ENCODE results near the gene CAMK2N1.

DNA sequence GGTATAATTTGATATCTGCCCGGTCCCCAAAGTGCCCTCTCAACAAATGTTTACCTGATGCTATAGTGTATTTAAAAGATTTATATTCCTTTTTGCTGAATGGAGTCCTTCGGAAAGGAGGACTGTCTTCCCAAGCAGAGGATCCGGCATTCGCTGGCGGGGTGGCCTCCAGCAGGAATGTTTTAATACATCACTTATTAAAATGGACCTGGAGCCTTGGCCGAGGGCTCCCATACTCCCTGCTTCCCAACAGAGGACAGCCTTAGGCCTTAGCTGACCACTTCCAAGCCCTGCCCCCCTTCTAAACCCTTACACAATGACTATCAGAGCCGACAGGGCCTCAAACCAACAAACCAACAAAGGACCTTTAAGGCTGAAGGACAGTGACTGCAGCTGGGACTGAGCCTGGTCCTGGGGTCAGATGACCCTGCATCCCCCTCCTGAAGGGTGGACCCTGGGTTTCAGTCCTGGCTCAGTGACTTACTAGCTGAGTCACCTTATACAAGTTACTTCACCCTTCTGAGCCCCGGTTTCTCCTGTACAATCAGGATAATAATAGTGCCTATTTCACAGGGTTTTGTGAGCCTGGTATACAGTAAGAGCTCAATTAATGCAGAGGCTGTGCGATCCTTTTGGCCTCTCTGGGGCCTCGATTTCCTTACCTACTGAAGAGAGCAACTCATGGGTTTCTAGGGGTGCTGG, 5.6 kb downstream of the CAMK2N1 start:
- TF ChIP-seq, protein P1, sequence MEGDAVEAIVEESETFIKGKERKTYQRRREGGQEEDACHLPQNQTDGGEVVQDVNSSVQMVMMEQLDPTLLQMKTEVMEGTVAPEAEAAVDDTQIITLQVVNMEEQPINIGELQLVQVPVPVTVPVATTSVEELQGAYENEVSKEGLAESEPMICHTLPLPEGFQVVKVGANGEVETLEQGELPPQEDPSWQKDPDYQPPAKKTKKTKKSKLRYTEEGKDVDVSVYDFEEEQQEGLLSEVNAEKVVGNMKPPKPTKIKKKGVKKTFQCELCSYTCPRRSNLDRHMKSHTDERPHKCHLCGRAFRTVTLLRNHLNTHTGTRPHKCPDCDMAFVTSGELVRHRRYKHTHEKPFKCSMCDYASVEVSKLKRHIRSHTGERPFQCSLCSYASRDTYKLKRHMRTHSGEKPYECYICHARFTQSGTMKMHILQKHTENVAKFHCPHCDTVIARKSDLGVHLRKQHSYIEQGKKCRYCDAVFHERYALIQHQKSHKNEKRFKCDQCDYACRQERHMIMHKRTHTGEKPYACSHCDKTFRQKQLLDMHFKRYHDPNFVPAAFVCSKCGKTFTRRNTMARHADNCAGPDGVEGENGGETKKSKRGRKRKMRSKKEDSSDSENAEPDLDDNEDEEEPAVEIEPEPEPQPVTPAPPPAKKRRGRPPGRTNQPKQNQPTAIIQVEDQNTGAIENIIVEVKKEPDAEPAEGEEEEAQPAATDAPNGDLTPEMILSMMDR (IDR thresholded peaks at IDR 0.05; ENCODE audit: control extremely low read depth in 1 of 3, insufficient read depth in 1 of 3, low read depth in 1 of 3, low read length in 3 of 3) = no peak
- TF ChIP-seq YY1 (IDR thresholded peaks at IDR 0.05; ENCODE audit: low read depth, low read length) = no peak
- no peak for TF ChIP-seq EZH2 (IDR thresholded peaks at IDR 0.05; ENCODE audit: low read depth, low read length, severe bottlenecking)
- TF ChIP-seq TAF1 (IDR thresholded peaks at IDR 0.05; ENCODE audit: low read depth, low read length) = no peak
- TF ChIP-seq POLR2A (IDR thresholded peaks at IDR 0.05; ENCODE audit: control extremely low read depth in 1 of 2, low read depth in 2 of 2, low read length in 2 of 2) = no peak
- TF ChIP-seq, protein P2, sequence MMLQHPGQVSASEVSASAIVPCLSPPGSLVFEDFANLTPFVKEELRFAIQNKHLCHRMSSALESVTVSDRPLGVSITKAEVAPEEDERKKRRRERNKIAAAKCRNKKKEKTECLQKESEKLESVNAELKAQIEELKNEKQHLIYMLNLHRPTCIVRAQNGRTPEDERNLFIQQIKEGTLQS (IDR thresholded peaks at IDR 0.05; ENCODE audit: insufficient read depth, low read depth, low read length) = no peak
- no peak for TF ChIP-seq SP1 (IDR thresholded peaks at IDR 0.05; ENCODE audit: low read depth, low read length)
- TF ChIP-seq TCF12 (IDR thresholded peaks at IDR 0.05; ENCODE audit: low read depth, low read length) = no peak
- TF ChIP-seq EGR1 (IDR thresholded peaks at IDR 0.05; ENCODE audit: borderline replicate concordance, low read depth, low read length) = no peak

Measured in H1 (cell line).